Right ventricle myocardium inferior (tissue), 1 donor: ENCODE measurements around the gene OPN3. TPM values are rescaled to one million over a fixed set of nuclear protein-coding genes. Genes with fewer than 3 reads are reported as not detected.
"Not testable (repeated sequence)": the region's sequence is repeated elsewhere in the genome, so short reads cannot be mapped to it uniquely, and the experiment has no call there.

Experiments
- ATAC-seq: fragments of 200-7000 bp; cut with Tn5 transposase; one replicate; pipeline ENCODE4 v1.9.1; 2020; ENCODE audit warnings: mild to moderate bottlenecking, moderate library complexity
- DNase-seq: peaks from one replicate; pipeline ENCODE4 v3.0.0; 2021; ENCODE audit errors: missing footprints
- intact Hi-C: fragments of 100-400 bp; cut with DNase I; formaldehyde crosslinking; loops from one replicate; pipeline ENCODE4 v1.11.0; 2022
- long read RNA-seq: library from polyadenylated mRNA; unstranded; transcript quantifications from one replicate; pipeline ENCODE4 v2.0.0, GENCODE V29; 2021
- total RNA-seq: library from RNA; stranded (reverse); fragmentation: NEBNext Ultra II Directional; extraction: Animal tissue kit (Norgen Biotek cat#: 25700); gene quantifications from one replicate; pipeline ENCODE4 v1.2.1, GENCODE V29; 2021
- donor health status: DM: no; HTN: yes; CAD: no; lungs with severe emphysema.

Gene OPN3
- total RNA-seq, result 7.0 TPM
- long read RNA-seq, transcript OPN3-201 (4 exons, 2,620 nt), result major isoform, 5 of 10 reads
- long read RNA-seq, partial matches to known transcripts, result 0 of 10 reads
- long read RNA-seq, other reads (novel, unspliced or antisense), result 2 of 10 reads

DNA sequence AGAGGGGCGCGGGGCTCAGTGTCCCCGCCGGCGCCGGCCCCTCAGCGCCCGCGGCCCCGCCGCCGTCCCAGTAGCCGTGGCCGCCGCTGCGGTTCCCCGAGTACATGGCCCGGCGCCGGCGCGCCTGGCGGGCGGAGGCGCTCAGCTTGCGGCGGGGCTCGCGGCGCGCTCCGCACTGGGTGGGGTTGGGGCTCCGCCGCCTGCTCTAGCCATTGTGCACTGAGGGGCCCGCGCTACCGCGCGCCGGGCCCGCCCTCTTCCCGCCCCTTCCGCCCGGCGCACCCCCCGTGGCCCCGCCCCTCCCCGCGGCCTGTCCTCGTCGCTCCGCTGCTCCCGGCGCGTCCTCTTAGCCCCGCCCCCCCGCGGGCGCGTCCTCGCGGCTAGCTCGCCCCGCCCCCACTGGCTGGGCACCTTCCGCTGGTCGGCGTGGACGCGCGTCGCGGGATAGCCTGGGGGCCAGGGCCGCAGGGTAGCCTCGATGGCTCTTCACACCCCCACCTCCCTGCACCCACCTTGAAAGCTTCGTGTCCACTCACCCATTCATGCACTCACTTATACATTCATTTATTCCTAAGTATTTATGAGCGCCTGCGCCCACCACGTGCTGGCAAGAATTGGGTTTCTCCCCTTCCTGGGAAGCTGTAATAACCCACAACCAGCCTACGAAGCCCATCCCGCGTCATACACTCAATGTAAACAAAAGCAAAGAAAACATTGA is at the start of gene OPN3, which contains the start of gene CHML:
TSS of gene OPN3 (minus strand) at position 221 of the 718 bp plus-strand sequence. CDS start at position 106, 115 bp downstream.
TSS of gene CHML (minus strand) at position 221 of the 718 bp plus-strand sequence. CDS start 4,603 bp downstream, outside the sequence.
- DNase-seq (peak; percentile 97), ATAC-seq (peak; percentile 100)
- intact Hi-C loops, result loop anchor here (5.0 kb wide), 1 partner anchor 123 kb away; the partner anchor contains the start of gene FH

GRCh38 chr1:241688940-241689368 is 48.8 kb upstream of the OPN3 start:
- intact Hi-C loops, result no loop called here
- no peak for DNase-seq
- no peak for ATAC-seq

GRCh38 chr1:241684108-241684507 is 43.9 kb upstream of the OPN3 start:
- intact Hi-C loops, result no loop called here
- DNase-seq (no peak), ATAC-seq (no peak)

DNA sequence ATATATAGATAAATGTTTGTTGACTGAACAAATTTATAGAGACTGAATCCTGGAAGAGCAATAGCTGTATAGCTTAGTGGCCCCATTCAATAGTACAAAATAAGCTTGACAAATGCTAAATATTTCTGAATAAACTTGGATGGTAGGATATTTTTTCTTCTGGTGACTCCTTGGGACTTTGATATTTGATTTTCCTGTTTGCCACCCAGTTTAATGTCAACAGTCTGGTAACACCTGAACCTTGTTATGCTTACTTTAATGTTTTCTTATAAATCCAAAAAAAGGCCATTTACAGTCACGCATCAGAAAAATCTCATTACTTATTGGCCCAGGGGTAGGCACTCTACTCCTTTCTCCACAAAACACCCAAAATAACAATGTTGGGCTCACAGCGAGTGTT is 42.8 kb upstream of the OPN3 start:
- no peak for DNase-seq
- intact Hi-C loops, result no loop called here
- no peak for ATAC-seq

GRCh38 chr1:241681861-241682448 is 41.8 kb upstream of the OPN3 start:
- DNase-seq, intact Hi-C loops, ATAC-seq: not testable (repeated sequence)

DNA sequence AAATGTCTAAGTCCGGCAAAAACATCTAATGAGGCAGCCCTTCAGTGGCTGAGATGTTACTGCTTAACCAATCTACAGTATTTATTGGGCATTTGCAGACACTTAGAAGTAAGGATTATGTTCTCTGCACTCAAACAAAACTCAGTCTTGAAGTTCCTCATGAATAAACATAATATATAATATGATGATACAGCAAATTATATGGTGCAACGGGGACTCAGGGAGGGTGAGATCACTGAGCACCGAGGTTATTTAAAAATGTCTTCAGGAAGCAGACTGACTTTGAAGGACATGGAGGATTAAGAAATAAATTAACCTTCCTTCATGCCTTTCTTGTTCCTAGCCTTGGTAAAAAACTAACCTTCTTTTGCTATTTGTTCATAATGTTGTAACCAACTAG is 39.8 kb upstream of the OPN3 start:
- intact Hi-C loops, result no loop called here
- DNase-seq (no peak), ATAC-seq (no peak)

DNA sequence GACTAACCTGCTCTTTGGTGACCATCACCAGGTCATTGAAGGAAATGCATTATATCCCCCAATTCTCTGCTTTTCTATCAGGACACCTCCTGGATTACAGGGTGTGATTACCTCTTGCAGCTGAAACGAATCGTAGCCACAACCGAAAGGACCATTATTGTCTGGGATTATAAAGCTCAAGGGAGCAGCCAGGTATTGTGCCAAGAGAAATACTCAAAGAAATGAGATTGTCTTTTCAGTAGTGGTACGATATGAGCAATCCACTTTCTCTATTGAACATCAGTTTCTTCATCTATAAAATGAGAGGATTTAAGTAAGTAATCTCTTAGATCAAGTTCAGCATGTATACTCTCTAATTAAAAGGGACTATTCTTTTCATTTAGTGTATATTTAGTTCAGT is 39.2 kb upstream of the OPN3 start:
- DNase-seq (no peak), ATAC-seq (no peak)
- intact Hi-C loops, result no loop called here

GRCh38 chr1:241678536-241678935 is 38.4 kb upstream of the OPN3 start:
- no peak for ATAC-seq
- DNase-seq, result no peak
- intact Hi-C loops, result no loop called here

GRCh38 chr1:241677201-241677600 is 37.0 kb upstream of the OPN3 start:
- intact Hi-C loops, result no loop called here
- DNase-seq, result no peak
- no peak for ATAC-seq

DNA sequence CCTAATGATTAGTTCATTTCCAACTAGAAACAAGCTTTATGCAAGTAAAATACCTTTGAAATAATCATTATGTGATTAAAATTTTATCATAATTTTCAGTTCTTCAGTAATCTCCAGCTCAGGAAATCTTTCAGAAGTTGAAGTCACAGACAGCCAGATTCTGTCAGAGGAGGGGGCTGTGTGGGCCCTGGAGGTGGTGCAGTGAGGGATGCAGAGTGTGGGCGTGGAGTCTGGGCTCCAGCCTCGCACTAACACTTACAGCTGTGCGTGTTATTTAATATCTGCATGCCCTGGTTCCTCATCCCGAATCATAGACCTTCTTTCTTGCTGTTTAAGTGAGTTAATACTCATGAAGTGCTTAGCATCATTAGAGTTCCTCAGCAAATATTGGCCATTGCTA is 35.8 kb upstream of the OPN3 start:
- ATAC-seq (no peak), DNase-seq (no peak)
- intact Hi-C loops, result no loop called here

- ATAC-seq (no peak), DNase-seq (no peak)
- intact Hi-C loops, result no loop called here
These were observed 34.7 kb upstream of the OPN3 start for GRCh38 chr1:241674805-241675384.

DNA sequence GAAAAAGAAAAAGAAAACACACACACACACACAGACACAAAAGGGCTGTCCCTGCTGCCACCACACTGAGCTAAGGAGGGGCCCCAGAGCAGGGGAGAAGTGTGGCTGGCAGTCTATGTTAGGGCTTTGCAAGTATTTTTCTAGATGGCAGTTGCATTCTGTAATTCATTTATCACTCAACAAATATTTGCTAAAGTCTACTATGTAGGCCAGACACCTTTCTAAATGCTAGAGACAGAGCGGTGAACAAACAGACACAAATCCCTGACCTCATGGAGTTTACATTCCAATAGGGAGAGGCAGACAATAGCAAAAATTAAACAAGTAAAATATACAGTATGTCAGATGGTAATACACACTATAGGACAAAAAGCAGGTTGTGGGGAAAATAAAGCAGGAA is 32.1 kb upstream of the OPN3 start:
- no peak for ATAC-seq
- DNase-seq, result no peak
- intact Hi-C loops, result no loop called here

DNA sequence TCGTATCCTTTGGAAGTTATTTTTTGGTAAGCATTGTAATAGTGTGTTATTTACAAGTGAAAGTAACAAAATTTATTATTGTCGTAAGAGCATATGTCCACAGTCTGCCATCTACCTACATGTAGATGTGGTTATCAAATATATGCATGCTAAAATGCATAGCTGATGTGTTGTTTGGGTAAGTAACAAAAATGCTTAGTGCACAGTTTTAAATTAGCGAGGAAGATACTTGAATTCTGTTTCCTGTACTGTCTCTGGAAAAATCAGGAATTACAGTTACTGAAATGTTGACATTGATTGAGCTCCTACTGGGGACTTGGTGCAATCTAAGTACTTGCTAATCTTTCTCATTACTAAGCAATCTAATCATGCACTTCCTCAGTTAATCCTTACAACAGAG is 26.2 kb upstream of the OPN3 start:
- DNase-seq (no peak), ATAC-seq (no peak)
- intact Hi-C loops, result no loop called here

DNA sequence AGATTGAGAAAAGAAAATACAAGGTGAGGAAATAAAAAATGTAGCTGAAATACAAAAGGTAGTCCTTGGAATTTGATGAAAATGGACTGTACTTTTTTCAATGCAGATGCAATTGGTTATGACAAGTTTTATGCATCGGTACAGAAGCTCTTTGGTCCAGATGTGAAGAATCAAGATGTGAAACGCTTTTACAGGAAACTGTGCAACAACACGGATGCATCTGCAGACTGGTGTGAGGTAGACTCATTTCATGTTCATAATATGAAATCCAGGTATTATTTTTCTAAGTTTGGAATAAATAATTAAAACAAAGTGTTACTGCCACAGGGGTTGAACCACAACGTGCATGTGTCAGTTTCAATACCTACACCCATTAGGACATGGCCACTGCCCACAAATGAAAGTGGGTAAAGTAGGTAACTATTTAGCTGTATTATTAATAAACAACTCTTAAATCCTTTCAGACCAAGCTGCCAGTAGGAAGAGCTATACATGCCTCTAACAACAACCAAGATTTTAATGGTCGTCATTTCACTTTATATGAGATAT is 20.3 kb upstream of the OPN3 start:
- ATAC-seq (no peak), DNase-seq (no peak)
- intact Hi-C loops, result no loop called here

DNA sequence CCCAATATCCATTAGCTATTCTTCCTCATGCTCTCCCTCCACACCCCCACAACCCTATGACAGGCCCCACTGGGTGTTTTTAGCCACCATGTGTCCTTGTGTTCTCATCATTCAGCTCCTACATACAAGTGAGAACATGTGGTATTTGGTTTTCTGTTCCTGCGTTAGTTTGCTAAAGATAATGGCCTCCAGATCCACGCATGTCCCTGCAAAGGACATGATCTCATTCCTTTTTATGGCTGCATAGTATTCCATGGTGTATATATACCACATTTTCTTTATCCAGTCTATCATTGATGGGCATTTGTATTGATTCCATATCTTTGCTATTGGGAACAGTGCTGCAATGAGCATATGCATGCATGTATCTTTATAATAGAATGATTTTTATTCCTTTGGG is 18.8 kb upstream of the OPN3 start:
- ATAC-seq, intact Hi-C loops, DNase-seq: not testable (repeated sequence)

DNA sequence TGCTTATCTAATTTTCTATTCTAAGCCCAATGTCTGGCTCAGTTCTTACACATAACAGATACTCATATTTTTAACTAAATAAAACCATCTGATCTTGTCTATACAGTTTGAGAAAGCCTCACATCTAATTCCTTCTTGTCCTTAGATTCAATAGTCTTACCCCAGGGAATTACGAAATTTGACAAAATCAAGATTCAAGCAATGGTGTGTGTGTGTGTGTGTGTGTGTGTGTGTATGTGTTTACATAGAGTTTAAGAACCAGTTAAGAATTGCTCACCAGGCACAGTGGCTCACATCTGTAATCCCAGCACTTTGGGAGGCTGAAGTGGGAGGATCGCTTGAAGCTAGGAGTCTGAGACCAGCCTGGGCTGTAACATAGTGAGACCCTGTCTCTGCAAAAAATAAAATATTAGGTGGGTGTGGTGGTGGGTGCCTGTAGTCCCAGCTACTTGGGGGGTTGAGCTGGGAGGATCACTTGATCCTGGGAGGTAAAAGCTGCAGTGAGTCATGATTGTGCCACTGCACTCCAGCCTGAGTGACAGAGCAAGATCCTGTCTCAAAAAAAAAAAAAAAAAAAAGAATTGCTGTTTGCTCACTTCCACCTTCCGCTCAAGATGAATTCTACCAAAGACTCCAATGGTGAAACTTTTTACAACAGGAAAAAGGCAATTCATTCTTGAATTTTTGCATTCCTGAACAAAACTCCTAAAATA is 18.1 kb upstream of the OPN3 start:
- ATAC-seq (no peak), DNase-seq (no peak)
- intact Hi-C loops, result no loop called here

DNA sequence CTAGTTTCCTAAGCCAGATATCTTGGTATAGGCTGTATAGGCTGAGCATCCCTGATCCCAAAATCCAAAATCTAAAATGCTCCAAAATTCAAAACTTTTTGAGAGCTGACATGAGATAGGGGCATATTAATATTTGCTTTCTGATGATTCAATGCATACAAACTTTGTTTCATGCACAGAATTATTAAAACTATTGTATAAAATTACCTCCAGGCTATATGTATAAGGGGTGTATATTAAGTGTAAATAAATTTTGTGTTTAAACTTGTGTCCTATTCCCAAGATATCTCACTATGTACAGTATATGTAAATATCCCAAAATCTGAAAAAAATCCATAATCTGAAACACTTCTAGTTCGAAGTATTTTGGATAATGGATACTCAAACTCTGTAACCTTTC is 14.5 kb upstream of the OPN3 start:
- ATAC-seq (no peak), DNase-seq (no peak)
- intact Hi-C loops, result no loop called here

GRCh38 chr1:241654019-241654418 is 13.8 kb upstream of the OPN3 start:
- no peak for DNase-seq
- intact Hi-C loops, result no loop called here
- ATAC-seq, result no peak

DNA sequence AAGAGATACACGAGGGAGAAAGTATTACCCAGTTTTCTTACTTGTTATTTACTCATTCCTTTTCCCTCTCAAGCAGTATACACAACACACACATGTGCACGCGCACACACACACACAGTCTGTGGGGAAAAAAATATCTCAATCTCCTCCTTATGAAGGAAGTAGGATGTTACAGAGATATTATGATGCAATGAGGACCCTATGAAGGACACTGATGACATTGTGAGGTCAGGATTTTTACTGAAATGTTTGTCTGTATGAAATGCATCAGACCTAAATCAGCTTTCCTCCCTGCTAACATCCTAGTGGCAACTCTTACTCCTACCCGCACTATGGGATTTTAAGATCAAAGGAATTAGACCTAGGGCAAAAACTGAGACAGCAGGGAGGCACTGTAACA is 11.8 kb upstream of the OPN3 start, which contains the start of gene WDR64:
TSS of gene WDR64 (plus strand) at position 270 of the 400 bp plus-strand sequence. CDS start 204 bp downstream, outside the sequence.
- DNase-seq (no peak), ATAC-seq (no peak)
- intact Hi-C loops, result no loop called here
